Measurements from ENCODE around the gene KIF3A.

Gene KIF3A

GRCh38 chr5:132772291-132773070 is 35.1 kb upstream of the KIF3A start:
- H3K79me2 ChIP-seq (ENCODE audit: control insufficient read depth, low read length) = no peaks in the 10 kb centered on the region
- H3F3A ChIP-seq (ENCODE audit: control insufficient read depth, insufficient read depth) = no peaks in the 10 kb centered on the region
- H3K27me3 ChIP-seq (ENCODE audit: control insufficient read depth, low read length) = peaks cover 26% of the 10 kb centered on the region
- TF ChIP-seq EZH2phosphoT487 (IDR thresholded peaks at IDR 0.05; ENCODE audit: borderline replicate concordance, low read length) (no peak), CTCF (IDR thresholded peaks at IDR 0.05; ENCODE audit: low read depth, low read length, poor library complexity, severe bottlenecking) (no peak)
- H3K4me1 ChIP-seq (ENCODE audit: control insufficient read depth, low read length) = no peaks in the 10 kb centered on the region
- no peak overlapping the region for H3K4me2 ChIP-seq (ENCODE audit: low read length)
- H4K20me1 ChIP-seq (ENCODE audit: control insufficient read depth, insufficient read depth, low read depth, low read length) = no peaks in the 10 kb centered on the region
- no peak overlapping the region for H3K27ac ChIP-seq (ENCODE audit: low read depth, low read length)
- no peak overlapping the region for H3K4me3 ChIP-seq (ENCODE audit: low read length)
- H3K9me3 ChIP-seq (ENCODE audit: control insufficient read depth, insufficient read depth, low read length) = no peaks in the 10 kb centered on the region
- H3K9me2 ChIP-seq (replicated peaks; ENCODE audit: control insufficient read depth, low read length) = no peaks in the 10 kb centered on the region
- H3K36me3 ChIP-seq (ENCODE audit: control insufficient read depth, low read length) = no peaks in the 10 kb centered on the region

GRCh38 chr5:132771503-132771998 is 34.2 kb upstream of the KIF3A start:
- peaks cover 21% of the 10 kb centered on the region for H3K27me3 ChIP-seq (ENCODE audit: control insufficient read depth, low read length)
- no peaks in the 10 kb centered on the region for H3K36me3 ChIP-seq (ENCODE audit: control insufficient read depth, low read length)
- H3K4me2 ChIP-seq (ENCODE audit: low read length) = no peak overlapping the region
- H3K9me2 ChIP-seq (replicated peaks; ENCODE audit: control insufficient read depth, low read length) = no peaks in the 10 kb centered on the region
- no peaks in the 10 kb centered on the region for H3K9me3 ChIP-seq (ENCODE audit: control insufficient read depth, insufficient read depth, low read length)
- no peaks in the 10 kb centered on the region for H3F3A ChIP-seq (ENCODE audit: control insufficient read depth, insufficient read depth)
- no peaks in the 10 kb centered on the region for H3K79me2 ChIP-seq (ENCODE audit: control insufficient read depth, low read length)
- TF ChIP-seq EZH2phosphoT487 (IDR thresholded peaks at IDR 0.05; ENCODE audit: borderline replicate concordance, low read length) (no peak), CTCF (IDR thresholded peaks at IDR 0.05; ENCODE audit: low read depth, low read length, poor library complexity, severe bottlenecking) (no peak)
- H3K4me3 ChIP-seq (ENCODE audit: low read length) = no peak overlapping the region
- no peak overlapping the region for H3K27ac ChIP-seq (ENCODE audit: low read depth, low read length)
- no peaks in the 10 kb centered on the region for H4K20me1 ChIP-seq (ENCODE audit: control insufficient read depth, insufficient read depth, low read depth, low read length)
- H3K4me1 ChIP-seq (ENCODE audit: control insufficient read depth, low read length) = no peaks in the 10 kb centered on the region

GRCh38 chr5:132770476-132771159 is 33.3 kb upstream of the KIF3A start:
- no peaks in the 10 kb centered on the region for H4K20me1 ChIP-seq (ENCODE audit: control insufficient read depth, insufficient read depth, low read depth, low read length)
- no peaks in the 10 kb centered on the region for H3K4me1 ChIP-seq (ENCODE audit: control insufficient read depth, low read length)

More at GRCh38 chr5:132770476-132771159, 33.3 kb upstream of the KIF3A start:
- TF ChIP-seq CTCF (IDR thresholded peaks at IDR 0.05; ENCODE audit: low read depth, low read length, poor library complexity, severe bottlenecking) = no peak
- no peak for TF ChIP-seq EZH2phosphoT487 (IDR thresholded peaks at IDR 0.05; ENCODE audit: borderline replicate concordance, low read length)
- Histone ChIP-seq H3K36me3 (ENCODE audit: control insufficient read depth, low read length) (no peaks in the 10 kb centered on the region), H3K9me2 (replicated peaks; ENCODE audit: control insufficient read depth, low read length) (no peaks in the 10 kb centered on the region), H3K4me3 (ENCODE audit: low read length) (no peak overlapping the region), H3K27me3 (ENCODE audit: control insufficient read depth, low read length) (peaks cover 12% of the 10 kb centered on the region), H3K27ac (ENCODE audit: low read depth, low read length) (no peak overlapping the region), H3K79me2 (ENCODE audit: control insufficient read depth, low read length) (no peaks in the 10 kb centered on the region), H3K4me2 (ENCODE audit: low read length) (no peak overlapping the region), H3K9me3 (ENCODE audit: control insufficient read depth, insufficient read depth, low read length) (no peaks in the 10 kb centered on the region), H3F3A (ENCODE audit: control insufficient read depth, insufficient read depth) (no peaks in the 10 kb centered on the region)
